ENCODE results near the gene PAPPA. TPM values are rescaled to one million over a fixed set of nuclear protein-coding genes. Genes with fewer than 3 reads are reported as not detected.

Gene PAPPA
- total and polyA plus RNA-seq, 2 of the 8 experiments (the other 6 are each of a cell fraction or from before 2014, with no cell fraction given): 0.18 to 0.63 TPM

GRCh38 chr9:116115761-116116353, 37.7 kb upstream of the PAPPA start (continued):
- TF ChIP-seq CHD7 (IDR thresholded peaks at IDR 0.05; ENCODE audit: insufficient replicate concordance, low read length): no peak
- no peak for TF ChIP-seq KDM4A (IDR thresholded peaks at IDR 0.05; ENCODE audit: low read depth, low read length, severe bottlenecking)
- TF ChIP-seq EGR1 (IDR thresholded peaks at IDR 0.05; ENCODE audit: borderline replicate concordance, low read depth, low read length): no peak
- TF ChIP-seq SP1 (IDR thresholded peaks at IDR 0.05; ENCODE audit: low read depth, low read length): no peak
- TF ChIP-seq KDM1A (IDR thresholded peaks at IDR 0.05; ENCODE audit: borderline replicate concordance, low read length): no peak
- TF ChIP-seq BCL11A (IDR thresholded peaks at IDR 0.05; ENCODE audit: low read depth in 2 of 2, low read length in 2 of 2): no peak
- no peak for TF ChIP-seq POLR2AphosphoS5 (IDR thresholded peaks at IDR 0.05; ENCODE audit: low read depth, low read length)
- TF ChIP-seq CREB1 (IDR thresholded peaks at IDR 0.05): no peak
- no peak for TF ChIP-seq GABPA (IDR thresholded peaks at IDR 0.05; ENCODE audit: borderline replicate concordance, insufficient read depth, low read length)
- TF ChIP-seq MAFK (IDR thresholded peaks at IDR 0.05; ENCODE audit: low read depth, low read length): no peak
- no peak for TF ChIP-seq USF2 (IDR thresholded peaks at IDR 0.05; ENCODE audit: low read length)

All from H1 (cell line).